Measurements from ENCODE around the gene ESR2.
"Not testable (repeated sequence)": the region's sequence is repeated elsewhere in the genome, so short reads cannot be mapped to it uniquely, and the experiment has no call there.

The ESR2 gene

DNA sequence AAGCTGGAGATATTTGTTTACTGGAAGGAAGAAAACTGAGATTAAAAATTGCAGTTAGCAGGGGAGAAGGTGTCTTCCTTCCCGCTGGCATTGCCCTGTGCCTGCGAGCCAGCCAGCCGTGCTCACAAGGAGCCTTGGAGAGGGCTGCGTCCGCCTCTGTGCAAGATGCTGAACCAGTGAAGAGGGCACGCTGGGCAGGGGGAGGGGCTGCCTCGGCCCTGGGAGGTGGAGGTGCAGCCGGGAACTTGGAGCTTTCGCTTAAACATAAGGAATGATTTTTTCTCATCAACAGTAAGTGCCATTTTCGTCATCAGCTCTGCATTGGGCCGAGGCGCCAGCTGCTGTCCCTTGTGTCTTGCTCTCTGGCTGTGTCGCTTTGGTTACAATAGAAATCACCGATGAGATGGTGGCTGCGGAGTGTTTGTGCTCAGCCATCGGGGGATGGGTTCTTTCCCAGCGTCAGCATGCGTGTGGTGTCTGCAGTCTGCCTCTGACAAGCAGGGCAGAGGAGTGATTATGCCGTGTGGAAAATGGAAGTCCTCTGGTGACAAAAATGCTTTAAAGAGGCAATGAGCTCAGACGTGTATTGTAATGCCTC is 97.3 kb downstream of the ESR2 start:
- DNase-seq (ENCODE audit: low spot score), result no peak

- DNase-seq (ENCODE audit: low spot score), result no peak
Measured at GRCh38 chr14:64196056-64196455, 98.1 kb downstream of the ESR2 start.

GRCh38 chr14:64195199-64195598 is 99.0 kb downstream of the ESR2 start:
- no peak for DNase-seq (ENCODE audit: low spot score)

- no peak for DNase-seq (ENCODE audit: low spot score)
Measured at GRCh38 chr14:64194404-64194803, 99.8 kb downstream of the ESR2 start.

DNA sequence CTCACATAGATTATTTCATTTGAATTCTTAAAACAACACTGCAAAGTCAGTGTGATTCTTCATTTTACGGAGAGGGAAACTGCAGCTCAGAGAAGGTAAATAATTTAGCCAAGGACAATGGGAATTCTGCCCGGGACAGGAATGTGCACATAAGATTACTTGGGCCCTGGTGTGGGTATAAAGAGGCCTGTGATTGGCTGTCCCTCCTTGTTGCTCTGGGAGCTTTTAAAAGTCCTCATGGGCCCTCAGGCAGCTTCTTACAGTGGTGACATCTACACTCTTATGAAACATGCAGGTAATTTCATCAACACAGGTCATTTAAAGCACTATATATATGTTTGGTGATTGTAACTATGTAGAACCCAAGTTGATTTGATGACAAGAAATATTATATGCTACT is 100.3 kb downstream of the ESR2 start:
- no peak for DNase-seq (ENCODE audit: low spot score)

- DNase-seq (ENCODE audit: low spot score), result no peak
Measured at GRCh38 chr14:64191756-64192155, 102.4 kb downstream of the ESR2 start.

- no peak for DNase-seq (ENCODE audit: low spot score)
Measured at GRCh38 chr14:64190974-64191502, 103.1 kb downstream of the ESR2 start.

DNA sequence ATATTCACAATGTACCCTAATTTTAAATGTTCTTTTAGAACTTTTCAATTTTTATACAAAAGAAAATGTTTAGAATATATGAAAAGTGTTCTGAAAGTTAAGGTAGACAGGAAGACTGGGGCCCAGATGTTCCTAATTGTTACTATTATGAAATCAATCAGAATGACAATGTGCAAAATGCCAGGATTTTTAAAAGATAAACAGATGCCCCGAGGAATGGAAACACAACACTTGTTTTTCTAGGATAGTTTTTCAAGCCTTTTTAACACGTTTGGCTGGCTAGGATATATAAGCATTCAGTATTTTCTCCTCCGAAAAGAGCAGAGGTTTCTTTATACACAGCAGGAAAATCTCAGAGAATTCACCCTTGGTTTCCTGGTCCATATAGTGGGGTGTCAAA is 106.8 kb downstream of the ESR2 start:
- no peak for DNase-seq (ENCODE audit: low spot score)

DNA sequence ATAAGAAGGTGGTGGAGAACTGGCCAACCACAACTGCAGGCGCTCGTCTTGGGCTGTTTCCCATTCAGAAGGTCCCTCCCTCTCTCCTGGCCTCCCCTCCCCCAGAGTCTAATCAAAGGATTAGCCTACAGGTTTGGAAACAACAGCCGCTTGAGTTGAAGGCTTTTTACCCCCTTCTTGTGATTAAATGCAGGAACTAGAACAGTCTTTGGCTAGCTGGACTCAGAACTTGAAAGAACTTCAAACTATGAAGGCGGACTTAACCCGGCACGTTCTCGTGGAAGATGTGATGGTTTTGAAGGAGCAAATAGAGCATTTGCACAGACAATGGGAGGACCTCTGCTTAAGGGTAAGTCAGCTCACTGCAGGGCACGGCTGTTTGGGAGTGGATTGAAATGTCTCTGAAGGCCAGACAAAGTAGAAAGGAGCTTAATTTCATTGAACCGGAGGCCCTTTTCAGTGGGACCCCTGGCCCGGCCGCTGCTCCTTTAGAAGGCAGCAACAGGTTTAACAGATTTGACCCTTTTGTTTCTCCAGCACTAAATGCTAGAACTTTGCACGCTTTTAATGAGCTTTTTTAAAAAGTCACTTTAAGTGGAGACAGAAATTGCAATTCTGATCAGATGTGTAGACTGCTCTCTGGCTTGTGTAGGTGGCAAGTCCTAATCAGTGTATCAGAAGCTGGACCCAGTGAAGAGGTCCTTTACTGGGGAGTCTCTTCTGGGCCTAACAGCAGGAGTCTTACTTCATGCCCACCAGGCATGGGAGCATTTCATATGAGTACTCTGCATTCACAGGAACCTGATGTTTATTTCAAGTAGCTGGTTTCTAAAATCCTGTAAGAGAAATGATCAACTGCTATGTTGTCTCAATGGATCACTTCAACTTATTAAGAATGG is 107.7 kb downstream of the ESR2 start:
- DNase-seq (ENCODE audit: low spot score), result peak; percentile 53

GRCh38 chr14:64185184-64185583 is 109.0 kb downstream of the ESR2 start:
- DNase-seq (ENCODE audit: low spot score), result no peak

- DNase-seq (ENCODE audit: low spot score), result no peak
Measured at GRCh38 chr14:64184103-64184729, 110.0 kb downstream of the ESR2 start.

- not testable (repeated sequence) for DNase-seq (ENCODE audit: low spot score)
Measured at GRCh38 chr14:64182908-64183307, 111.3 kb downstream of the ESR2 start.

DNA sequence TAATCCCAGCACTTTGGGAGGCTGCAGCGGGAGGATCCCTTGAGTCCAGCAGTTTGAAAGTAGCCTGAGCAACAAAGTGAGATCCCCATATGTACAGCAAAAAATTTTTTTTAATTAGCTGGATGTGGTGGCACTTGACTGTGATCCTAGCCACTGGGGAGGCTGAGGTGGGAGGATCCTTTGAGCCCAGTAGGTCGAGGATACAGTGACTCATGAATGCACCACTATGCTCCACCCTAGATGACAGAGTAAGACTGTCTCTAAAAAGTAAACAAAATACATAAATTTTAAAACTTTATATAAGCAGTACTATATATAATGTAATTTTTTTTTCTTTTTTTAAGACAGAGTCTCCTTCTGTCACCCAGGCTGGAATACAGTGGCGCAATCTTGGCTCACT is 115.4 kb downstream of the ESR2 start:
- DNase-seq (ENCODE audit: low spot score), result no peak

GRCh38 chr14:64176330-64176729 is 117.8 kb downstream of the ESR2 start:
- DNase-seq (ENCODE audit: low spot score), result no peak

DNA sequence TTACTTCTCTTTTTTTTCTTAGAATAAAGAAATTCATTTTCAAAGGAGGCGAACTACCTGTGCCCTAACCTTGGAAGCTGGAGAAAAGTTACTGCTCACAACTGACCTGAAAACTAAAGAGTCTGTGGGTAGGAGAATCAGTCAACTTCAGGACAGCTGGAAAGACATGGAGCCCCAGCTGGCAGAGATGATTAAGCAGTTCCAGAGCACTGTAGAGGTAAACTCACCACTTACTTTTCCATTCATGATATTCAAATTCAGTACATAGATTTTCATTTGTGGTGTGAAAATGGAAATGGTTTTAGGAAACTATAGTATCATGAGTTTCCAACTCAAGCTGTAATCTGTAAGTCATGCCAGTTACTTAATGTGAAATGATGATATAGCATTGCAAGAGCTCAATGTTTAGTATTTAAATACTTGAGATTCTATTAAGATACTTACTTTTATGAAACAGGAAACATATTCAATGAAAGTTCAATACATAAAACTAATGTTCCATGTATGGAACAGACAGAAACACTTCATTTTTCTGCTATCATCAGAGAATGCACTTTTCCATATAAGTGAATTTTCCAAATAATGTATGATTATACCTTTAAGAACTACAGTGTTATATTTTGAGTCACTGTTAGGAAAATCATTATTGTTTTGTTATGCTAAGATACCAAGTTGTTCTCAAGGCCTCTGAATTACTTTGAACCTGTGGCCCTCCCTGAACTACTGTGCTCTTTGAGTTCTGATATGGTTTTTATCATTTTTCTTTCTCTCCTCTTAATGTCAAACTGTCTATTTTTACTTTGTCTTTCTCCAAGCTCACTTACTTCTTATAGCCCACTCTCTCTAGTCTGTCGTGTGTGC is 119.0 kb downstream of the ESR2 start:
- DNase-seq (ENCODE audit: low spot score), result no peak

DNA sequence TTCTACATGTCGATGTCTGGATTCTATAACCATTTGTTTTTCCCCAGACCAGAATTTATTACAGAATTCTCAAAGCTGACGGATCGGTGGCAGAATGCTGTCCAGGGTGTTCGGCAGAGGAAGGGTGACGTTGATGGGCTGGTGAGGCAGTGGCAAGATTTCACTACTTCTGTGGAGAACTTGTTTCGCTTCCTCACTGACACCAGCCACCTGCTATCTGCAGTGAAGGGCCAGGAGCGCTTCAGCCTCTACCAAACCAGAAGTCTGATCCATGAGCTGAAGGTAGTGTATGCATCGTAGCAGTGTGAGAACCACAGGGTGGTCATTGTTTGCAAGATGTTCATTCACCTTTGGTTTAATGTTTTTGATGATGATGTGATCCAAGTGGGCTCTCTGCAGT is 124.0 kb downstream of the ESR2 start:
- no peak for DNase-seq (ENCODE audit: low spot score)

GRCh38 chr14:64159588-64159987 is 134.6 kb downstream of the ESR2 start:
- no peak for DNase-seq (ENCODE audit: low spot score)

GRCh38 chr14:64158608-64159007 is 135.6 kb downstream of the ESR2 start:
- no peak for DNase-seq (ENCODE audit: low spot score)

DNA sequence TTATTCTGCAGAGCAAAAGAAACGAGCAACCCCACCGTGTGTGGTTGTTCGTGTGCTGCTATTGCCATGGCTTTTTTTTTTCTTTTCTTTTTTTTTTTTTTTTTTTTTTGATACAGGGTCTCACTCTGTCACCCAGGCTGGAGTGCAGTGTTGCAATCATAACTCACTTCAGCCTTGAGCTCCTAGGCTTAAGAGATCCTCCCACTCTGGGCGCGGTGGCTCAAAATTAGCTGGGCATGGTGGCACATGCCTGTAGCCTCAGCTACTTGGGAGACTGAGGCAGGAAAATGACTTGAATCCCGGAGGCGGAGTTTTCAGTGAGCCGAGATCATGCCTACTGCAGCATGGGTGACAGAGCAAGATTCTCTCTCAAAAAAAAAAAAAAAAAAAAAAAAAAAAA is 144.2 kb downstream of the ESR2 start:
- no peak for DNase-seq (ENCODE audit: low spot score)

GRCh38 chr14:64147126-64147790 is 146.9 kb downstream of the ESR2 start:
- DNase-seq (ENCODE audit: low spot score), result no peak

DNA sequence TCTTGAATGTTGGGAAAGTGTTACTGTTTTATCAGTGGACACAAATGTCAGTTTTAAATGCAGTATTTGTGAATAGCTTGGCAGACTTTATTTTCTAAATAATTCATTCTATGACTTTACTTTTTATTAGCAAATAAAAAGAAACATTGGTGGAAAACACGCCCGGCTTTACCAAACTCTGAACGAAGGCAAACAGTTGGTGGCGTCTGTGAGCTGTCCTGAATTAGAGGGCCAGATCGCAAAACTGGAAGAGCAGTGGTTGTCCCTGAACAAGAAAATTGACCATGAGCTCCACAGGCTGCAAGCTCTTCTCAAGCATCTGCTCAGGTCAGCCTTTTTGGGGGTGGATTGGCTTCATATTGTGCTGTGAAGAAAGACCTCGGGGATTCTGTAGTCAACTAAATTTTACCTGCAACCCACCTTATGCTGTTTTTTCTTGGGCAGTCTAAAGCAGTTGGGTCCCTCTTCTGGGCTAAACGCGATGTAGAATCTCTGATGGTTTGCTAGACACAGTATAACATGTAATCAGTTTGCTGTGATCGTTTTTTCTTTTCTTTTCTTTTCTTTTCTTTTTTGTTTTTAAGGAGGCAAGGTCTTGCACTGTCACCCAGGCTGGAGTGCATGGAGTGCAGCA is 156.4 kb downstream of the ESR2 start:
- DNase-seq (ENCODE audit: low spot score), result peak; percentile 36

Measured in D341Med (cell line).